SK-N-SH (cell line): ENCODE measurements around the gene MAPK13. TPM values are rescaled to one million over a fixed set of nuclear protein-coding genes. Genes with fewer than 3 reads are reported as not detected.

ENCODE experiments used
- CTCF ChIA-PET: fragments of 300-600, 350-600 bp; formaldehyde crosslinking; extraction: SDS; loops from one replicate; lab custom pipeline; 2021; lab: Yijun Ruan, JAX
- POLR2A ChIA-PET: fragments of 350-600 bp; sonication (Branson Sonifier 250); formaldehyde crosslinking; extraction: SDS; loops from one replicate; lab custom pipeline; 2020; ENCODE audit warnings: antibody characterized with exemption, inconsistent platforms; lab: Yijun Ruan, JAX
- DNase-seq: peaks from one replicate; pipeline ENCODE4 v3.0.0; 2012
- H2AFZ ChIP-seq: fragments of 200-600 bp; sonication (generic); 2 replicates; pipeline ENCODE4 v1.8.1; 2016; ENCODE audit warnings: antibody characterized with exemption, mild to moderate bottlenecking, low read depth
- H3F3A ChIP-seq: fragments of 200-600 bp; sonication (generic); replicated peaks from 2 replicates; pipeline ENCODE3; 2016; ENCODE audit warnings: antibody characterized with exemption, mild to moderate bottlenecking; ENCODE audit not compliant: insufficient read depth
- H3K27ac ChIP-seq, 2 experiments: fragments of 200-500 bp in 1 of 2; fragments of 200-600 bp in 1 of 2; sonication (Bioruptor generic) in 1 of 2; sonication (generic), shearing (Covaris generic) in 1 of 2; 2 replicates each; pipeline versions ENCODE4 v1.5.1 to v1.6.1; 2014 to 2016; ENCODE audit warnings: low read depth in 2 of 2, inconsistent platforms in 1 of 2, low read length in 1 of 2, mild to moderate bottlenecking in 1 of 2, mixed read lengths in 1 of 2
- H3K27me3 ChIP-seq: fragments of 200-600 bp; sonication (generic), shearing (Covaris generic); 2 replicates; pipeline ENCODE4 v1.6.1; 2016; ENCODE audit warnings: mixed run types; ENCODE audit not compliant: insufficient read depth
- H3K36me3 ChIP-seq, 2 experiments: fragments of 200-500 bp in 1 of 2; fragments of 200-600 bp in 1 of 2; sonication (Bioruptor generic) in 1 of 2; sonication (generic) in 1 of 2; replicated peaks in 1 of 2; 2 replicates each; pipeline versions ENCODE3 to v1.5.1; 2014 to 2016; ENCODE audit warnings: low read length in 1 of 2, mild to moderate bottlenecking in 1 of 2; ENCODE audit not compliant: insufficient read depth in 2 of 2, control insufficient read depth in 1 of 2
- H3K4me1 ChIP-seq, 2 experiments: fragments of 200-500 bp in 1 of 2; fragments of 200-600 bp in 1 of 2; sonication (Bioruptor generic) in 1 of 2; sonication (generic), shearing (Covaris generic) in 1 of 2; 2 replicates each; pipeline versions ENCODE4 v1.5.1 to v1.6.1; 2014 to 2016; ENCODE audit warnings: low read depth in 1 of 2, low read length in 1 of 2, mixed run types in 1 of 2; ENCODE audit not compliant: insufficient read depth in 2 of 2, control insufficient read depth in 1 of 2
- H3K4me2 ChIP-seq: fragments of 200-600 bp; sonication (generic), shearing (Covaris generic); 2 replicates; pipeline ENCODE4 v1.6.1; 2017; ENCODE audit warnings: mixed run types
- H3K4me3 ChIP-seq, 2 experiments: fragments of 200-500 bp in 1 of 2; fragments of 200-600 bp in 1 of 2; sonication (Bioruptor generic) in 1 of 2; sonication (generic), shearing (Covaris generic) in 1 of 2; 2 replicates each; pipeline versions ENCODE4 v1.5.1 to v1.8.1; 2014 to 2016; ENCODE audit warnings: low read depth in 2 of 2, inconsistent platforms in 1 of 2, low read length in 1 of 2, mild to moderate bottlenecking in 1 of 2, mixed read lengths in 1 of 2, moderate library complexity in 1 of 2
- H3K79me2 ChIP-seq: fragments of 200-600 bp; sonication (generic); 2 replicates; pipeline ENCODE4 v1.8.1; 2017; ENCODE audit warnings: mild to moderate bottlenecking; ENCODE audit not compliant: insufficient read depth
- H3K9ac ChIP-seq: fragments of 200-600 bp; sonication (generic); 2 replicates; pipeline ENCODE4 v1.6.1; 2017; ENCODE audit warnings: mixed run types
- H3K9me2 ChIP-seq: fragments of 200-600 bp; sonication (generic); 2 replicates; pipeline ENCODE4 v1.6.1; 2017; ENCODE audit warnings: mixed run types
- H3K9me3 ChIP-seq: fragments of 200-600 bp; sonication (generic); 2 replicates; pipeline ENCODE4 v1.6.1; 2017; ENCODE audit warnings: mixed run types, mild to moderate bottlenecking, moderate library complexity
- H4K20me1 ChIP-seq: fragments of 200-600 bp; sonication (generic); 2 replicates; pipeline ENCODE4 v1.6.1; 2017; ENCODE audit warnings: mild to moderate bottlenecking, mixed run types; ENCODE audit not compliant: insufficient read depth
- CTCF ChIP-seq: fragments of 200-600 bp; sonication (generic); IDR thresholded peaks from 2 replicates; pipeline ENCODE4 v1.6.1; 2017; ENCODE audit warnings: antibody characterized with exemption, mild to moderate bottlenecking, moderate library complexity
- ELF1 ChIP-seq: IDR thresholded peaks from 2 replicates; pipeline ENCODE4 v1.4.0; 2012
- EP300 ChIP-seq, 2 experiments: IDR thresholded peaks; 2 replicates each; pipeline versions ENCODE4 v1.4.0 to v1.6.1; 2012; ENCODE audit warnings: borderline replicate concordance in 1 of 2, low read depth in 1 of 2, low read length in 1 of 2
- FOSL2 ChIP-seq: IDR thresholded peaks from 2 replicates; pipeline ENCODE4 v1.4.0; 2012; ENCODE audit warnings: low read depth, mild to moderate bottlenecking, moderate library complexity, borderline replicate concordance
- FOXJ3 ChIP-seq: sonication (generic); formaldehyde crosslinking; IDR thresholded peaks from 2 replicates; pipeline ENCODE4 v1.5.1; 2020; ENCODE audit warnings: mild to moderate bottlenecking, missing genetic modification reagents
- GABPA ChIP-seq: IDR thresholded peaks from 2 replicates; pipeline ENCODE4 v1.4.0; 2012; ENCODE audit warnings: low read depth, mild to moderate bottlenecking
- IRF3 ChIP-seq: fragments of 150-350 bp; IDR thresholded peaks from 2 replicates; pipeline ENCODE4 v1.6.1; 2016; ENCODE audit warnings: mild to moderate bottlenecking, low read depth, low read length
- JUND ChIP-seq: IDR thresholded peaks from 2 replicates; pipeline ENCODE4 v1.4.0; 2012
- MAX ChIP-seq: IDR thresholded peaks from 2 replicates; pipeline ENCODE4 v1.4.0; 2012; ENCODE audit warnings: low read depth
- MEF2A ChIP-seq: IDR thresholded peaks from 2 replicates; pipeline ENCODE4 v1.4.0; 2012; ENCODE audit warnings: low read depth, borderline replicate concordance
- MXI1 ChIP-seq: IDR thresholded peaks from 2 replicates; pipeline ENCODE4 v1.6.1; 2012; ENCODE audit warnings: mild to moderate bottlenecking, low read depth, low read length, improper control_type of control experiment
- NFIC ChIP-seq: IDR thresholded peaks from 2 replicates; pipeline ENCODE4 v1.4.0; 2012; ENCODE audit warnings: borderline replicate concordance
- NRF1 ChIP-seq: IDR thresholded peaks from 2 replicates; pipeline ENCODE4 v1.6.1; 2012; ENCODE audit warnings: low read depth, mild to moderate bottlenecking, low read length
- POLR2AphosphoS5 ChIP-seq: IDR thresholded peaks from 2 replicates; pipeline ENCODE4 v1.6.1; 2012; ENCODE audit warnings: low read depth, low read length
- RAD21 ChIP-seq: IDR thresholded peaks from 2 replicates; pipeline ENCODE4 v1.6.1; 2012; ENCODE audit warnings: mild to moderate bottlenecking, low read length
- REST ChIP-seq: IDR thresholded peaks from 2 replicates; pipeline ENCODE4 v1.6.1; 2012; ENCODE audit warnings: mild to moderate bottlenecking, low read depth, low read length, moderate library complexity
- RFX5 ChIP-seq: IDR thresholded peaks from 2 replicates; pipeline ENCODE4 v1.6.1; 2012; ENCODE audit warnings: mild to moderate bottlenecking, improper control_type of control experiment, low read length
- SMC3 ChIP-seq: IDR thresholded peaks from 2 replicates; pipeline ENCODE4 v1.6.1; 2012; ENCODE audit warnings: low read depth, low read length, improper control_type of control experiment
- TEAD4 ChIP-seq: IDR thresholded peaks from 2 replicates; pipeline ENCODE4 v1.4.0; 2012; ENCODE audit warnings: mild to moderate bottlenecking, borderline replicate concordance; ENCODE audit not compliant: insufficient read depth
- USF1 ChIP-seq: IDR thresholded peaks from 2 replicates; pipeline ENCODE4 v1.4.0; 2012; ENCODE audit warnings: low read depth, borderline replicate concordance
- YY1 ChIP-seq: IDR thresholded peaks from 2 replicates; pipeline ENCODE4 v1.4.0; 2012; ENCODE audit warnings: low read depth, mild to moderate bottlenecking
- WGBS: methylation state at CpG from one replicate; pipeline ENCODE4 v1.1.6; 2017; ENCODE audit warnings: low lambda C conversion rate; 5-methylcytosine and 5-hydroxymethylcytosine counted together
- polyA plus RNA-seq, 3 experiments: library from polyadenylated mRNA; depleted of rRNA; stranded (reverse); fragments of >200 nt; gene quantifications; 2 replicates each; pipeline ENCODE4 v1.2.3, GENCODE V29; 2012

The MAPK13 gene
- polyA plus RNA-seq, 1 of the 3 experiments (the other 2 are of a cell fraction), result 2.3 TPM

GRCh38 chr6:36171573-36171972, 41.3 kb downstream of the MAPK13 start:
- H3K4me3 ChIP-seq, result no peak overlapping the region
- no peak overlapping the region for H3K9ac ChIP-seq
- H2AFZ ChIP-seq, result no peak overlapping the region
- H3K27me3 ChIP-seq, result no peaks in the 10 kb centered on the region
- ChIA-PET CTCF (interaction anchor here (1.1 to 1.2 kb wide), 2 partner anchors 24 to 72 kb away, joined by 3 read pairs; no protein-coding TSS in a partner anchor), POLR2A (no interaction called here)
- no peaks in the 10 kb centered on the region for H3K79me2 ChIP-seq
- no peaks in the 10 kb centered on the region for H3K36me3 ChIP-seq
- no peaks in the 10 kb centered on the region for H4K20me1 ChIP-seq
- no peak for TF ChIP-seq RAD21
- no peak for TF ChIP-seq EP300 (IDR thresholded peaks at IDR 0.05; ENCODE audit: borderline replicate concordance in 1 of 2, low read depth in 1 of 2, low read length in 1 of 2)
- no peak for TF ChIP-seq MXI1
- TF ChIP-seq NFIC, result no peak
- no peak for TF ChIP-seq RFX5
- no peak for TF ChIP-seq MAX
- no peak for TF ChIP-seq ELF1
- no peak for TF ChIP-seq IRF3
- TF ChIP-seq YY1, result no peak
- TF ChIP-seq TEAD4, result no peak
- TF ChIP-seq, all 33 proteins: peak for 0
- Histone ChIP-seq H3K4me2 (no peak overlapping the region), H3F3A (no peaks in the 10 kb centered on the region), H3K4me1 (no peaks in the 10 kb centered on the region), H3K9me2 (no peaks in the 10 kb centered on the region), H3K9me3 (no peaks in the 10 kb centered on the region), H3K27ac (no peak overlapping the region)
- WGBS, result 71% methylated on average over 2 of the region's 2 CpGs
- no peak for DNase-seq

GRCh38 chr6:36177166-36177565, 46.9 kb downstream of the MAPK13 start:
- Histone ChIP-seq H3K4me2 (no peak overlapping the region), H3K27ac (no peak overlapping the region), H3F3A (no peaks in the 10 kb centered on the region), H3K9me3 (peaks cover 11% of the 10 kb centered on the region; the same call in 1 of the 2 replicates), H2AFZ (no peak overlapping the region), H3K79me2 (no peaks in the 10 kb centered on the region), H4K20me1 (no peaks in the 10 kb centered on the region), H3K9me2 (no peaks in the 10 kb centered on the region), H3K4me3 (no peak overlapping the region), H3K4me1 (no peaks in the 10 kb centered on the region), H3K36me3 (no peaks in the 10 kb centered on the region), H3K27me3 (no peaks in the 10 kb centered on the region), H3K9ac (no peak overlapping the region)
- CTCF ChIA-PET, result no interaction called here
- POLR2A ChIA-PET, result no interaction called here
- no peak for DNase-seq
- no peak for TF ChIP-seq MXI1
- no peak for TF ChIP-seq SMC3
- no peak for TF ChIP-seq USF1
- TF ChIP-seq RFX5, result no peak
- TF ChIP-seq GABPA, result no peak
- no peak for TF ChIP-seq CTCF
- TF ChIP-seq MEF2A, result no peak
- TF ChIP-seq MAX, result no peak
- no peak for TF ChIP-seq REST
- no peak for TF ChIP-seq FOXJ3
- no peak for TF ChIP-seq RAD21
- TF ChIP-seq NRF1, result no peak
- TF ChIP-seq FOSL2, result no peak
- no peak for TF ChIP-seq JUND
- no peak for TF ChIP-seq POLR2AphosphoS5
- TF ChIP-seq NFIC, result no peak
